ENCODE measurements around the gene STX16.

The STX16 gene

DNA sequence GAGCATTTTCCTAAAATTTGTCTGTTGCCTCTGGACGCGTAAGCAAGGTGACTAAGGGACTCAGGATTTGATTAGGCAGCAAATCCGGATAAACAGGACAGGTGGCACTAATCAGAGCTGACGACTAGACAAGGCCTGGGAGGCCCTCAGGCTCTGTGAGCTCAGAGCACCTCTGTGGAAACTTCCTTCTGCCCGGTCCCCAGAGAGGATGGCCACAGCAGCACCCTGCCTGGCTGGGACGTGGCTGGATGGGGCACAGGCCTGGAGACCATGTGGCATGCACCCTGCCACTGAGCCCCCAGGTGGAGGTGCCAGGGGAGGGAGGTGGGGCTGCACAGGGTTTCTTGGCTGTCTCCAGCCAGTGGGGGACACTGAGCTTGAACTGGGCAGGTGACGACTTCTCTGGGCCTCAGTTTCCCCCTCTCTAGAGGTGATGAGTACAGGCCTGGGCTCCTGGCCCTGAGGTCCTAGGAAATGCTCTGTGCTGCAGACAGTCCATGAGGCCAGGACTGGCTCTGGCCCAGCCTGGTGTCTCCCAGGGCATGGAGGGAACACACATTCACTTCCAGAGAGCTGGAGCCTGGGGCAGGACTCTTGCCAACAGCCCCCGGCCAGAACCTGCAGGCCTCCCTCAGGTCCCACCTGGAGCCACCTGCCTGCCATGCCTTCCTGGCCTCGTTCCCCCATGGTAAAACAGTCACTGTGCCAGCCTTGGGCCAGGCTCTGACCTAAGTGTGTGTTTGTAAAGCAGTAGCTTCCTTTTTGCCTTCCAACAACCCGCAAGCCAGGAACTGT, 39.6 kb upstream of the STX16 start:
- no peaks in the 10 kb centered on the region for H3K36me3 ChIP-seq (ENCODE audit: control insufficient read depth in 1 of 2, insufficient read depth in 2 of 2, low read length in 2 of 2)
- H3K27ac ChIP-seq (ENCODE audit: low read length): no peak overlapping the region
- H3K4me3 ChIP-seq (ENCODE audit: low read depth in 1 of 2, low read length in 2 of 2): no peak overlapping the region
- peaks cover 0 to 6% of the 10 kb centered on the region in 2 donors for H3K4me1 ChIP-seq (ENCODE audit: control insufficient read depth in 1 of 2, insufficient read depth in 2 of 2, low read length in 2 of 2)
- H3K9me3 ChIP-seq (ENCODE audit: control insufficient read depth in 1 of 2, low read length in 2 of 2): no peaks in the 10 kb centered on the region
- no peaks in the 10 kb centered on the region for H3K27me3 ChIP-seq (ENCODE audit: low read depth, low read length)

DNA sequence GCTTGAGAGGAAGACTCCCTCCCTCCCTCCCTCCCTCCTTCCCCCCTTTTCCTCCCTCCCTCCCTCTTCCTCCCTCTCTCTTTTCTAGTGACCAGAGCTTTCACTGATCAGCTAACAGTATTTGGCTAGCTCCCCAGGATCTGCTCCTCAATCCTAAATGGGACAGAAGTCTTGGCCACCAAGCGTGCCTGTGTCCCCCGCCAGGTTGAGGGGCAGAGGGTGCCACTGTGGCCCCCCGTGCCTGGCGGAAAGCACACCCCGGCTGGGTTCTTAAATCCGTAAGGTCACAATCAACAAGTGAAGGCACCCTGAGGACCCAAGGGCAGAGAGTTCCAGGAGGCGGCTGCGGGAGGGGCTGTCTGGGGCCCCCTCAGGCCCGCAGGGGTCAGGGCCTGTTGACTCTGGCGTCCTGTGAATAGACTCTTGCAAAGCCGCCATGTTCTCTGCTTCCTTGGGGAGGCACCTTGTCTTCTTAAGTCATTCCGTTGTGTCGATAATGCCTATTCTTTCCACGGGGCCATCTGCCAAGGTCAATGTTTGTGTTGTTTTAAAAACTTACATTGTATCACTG, 38.9 kb upstream of the STX16 start:
- Histone ChIP-seq H3K4me1 (ENCODE audit: control insufficient read depth in 1 of 2, insufficient read depth in 2 of 2, low read length in 2 of 2) (peaks cover 0 to 6% of the 10 kb centered on the region in 2 donors), H3K9me3 (ENCODE audit: control insufficient read depth in 1 of 2, low read length in 2 of 2) (peaks cover 0 to 3% of the 10 kb centered on the region in 2 donors), H3K27me3 (ENCODE audit: low read depth, low read length) (no peaks in the 10 kb centered on the region), H3K27ac (ENCODE audit: low read length) (no peak overlapping the region), H3K36me3 (ENCODE audit: control insufficient read depth in 1 of 2, insufficient read depth in 2 of 2, low read length in 2 of 2) (no peaks in the 10 kb centered on the region), H3K4me3 (ENCODE audit: low read depth in 1 of 2, low read length in 2 of 2) (no peak overlapping the region)

DNA sequence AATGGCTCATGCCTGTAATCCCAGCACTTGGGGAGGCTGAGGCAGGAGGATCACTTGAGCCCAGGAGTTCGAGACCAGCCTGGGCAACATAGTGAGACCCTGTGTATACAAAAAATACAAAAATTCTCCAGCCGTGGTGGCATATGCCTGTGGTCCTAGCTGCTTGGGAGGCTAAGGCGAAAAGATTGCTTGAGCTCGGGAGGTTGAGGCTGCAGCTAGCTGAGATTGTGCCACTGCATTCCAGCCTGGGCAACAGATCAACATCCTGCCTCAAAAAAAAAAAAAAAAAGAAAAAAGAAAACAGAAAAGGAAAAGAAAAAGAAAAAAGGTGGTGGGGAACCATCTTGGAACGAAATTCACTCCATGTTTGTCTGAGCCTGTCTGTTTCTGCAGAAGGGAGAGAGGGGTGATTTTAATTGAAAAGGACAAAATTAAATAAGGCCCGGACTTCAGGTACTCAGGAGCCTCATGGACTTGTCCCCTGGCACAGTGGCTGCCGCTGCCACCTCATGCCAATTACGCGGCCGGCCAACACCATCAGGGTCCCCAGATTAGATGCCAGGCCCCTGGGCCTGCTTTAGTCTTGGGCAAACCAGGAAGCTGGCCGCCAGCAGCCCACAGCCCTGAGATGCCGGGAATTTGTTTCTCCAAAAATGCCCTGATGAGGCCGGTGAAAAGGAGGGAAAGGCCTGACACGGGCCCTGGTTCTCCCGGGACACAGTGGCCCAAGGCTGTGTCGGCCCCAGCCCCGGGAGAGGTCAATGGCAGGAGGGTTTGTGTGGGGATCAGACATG, 37.8 kb upstream of the STX16 start:
- H3K27ac ChIP-seq (ENCODE audit: low read length): no peak overlapping the region
- H3K9me3 ChIP-seq (ENCODE audit: control insufficient read depth in 1 of 2, low read length in 2 of 2): peaks cover 0 to 3% of the 10 kb centered on the region in 2 donors
- no peaks in the 10 kb centered on the region for H3K27me3 ChIP-seq (ENCODE audit: low read depth, low read length)
- H3K4me1 ChIP-seq (ENCODE audit: control insufficient read depth in 1 of 2, insufficient read depth in 2 of 2, low read length in 2 of 2): peaks cover 0 to 6% of the 10 kb centered on the region in 2 donors
- H3K4me3 ChIP-seq (ENCODE audit: low read depth in 1 of 2, low read length in 2 of 2): no peak overlapping the region
- no peaks in the 10 kb centered on the region for H3K36me3 ChIP-seq (ENCODE audit: control insufficient read depth in 1 of 2, insufficient read depth in 2 of 2, low read length in 2 of 2)

DNA sequence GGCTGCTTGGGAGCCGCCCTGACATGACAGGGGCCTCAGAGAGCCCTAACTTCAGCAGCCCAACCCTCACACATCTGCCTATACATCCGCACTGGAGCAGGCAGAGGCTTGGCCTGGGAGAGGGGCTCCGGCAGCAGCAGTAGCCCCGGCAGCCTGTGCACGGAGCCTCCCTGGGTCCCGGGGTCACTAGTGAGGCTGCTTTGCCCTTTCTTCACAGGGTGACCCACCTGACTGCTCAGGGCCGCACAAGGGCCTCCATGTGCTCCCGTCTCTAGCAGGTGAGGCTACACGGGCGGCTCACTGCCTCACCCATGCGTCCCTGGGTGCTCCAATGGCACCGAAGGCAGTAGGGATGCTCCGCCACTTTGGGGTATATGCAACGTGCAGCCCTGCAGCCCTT, 36.7 kb upstream of the STX16 start:
- no peaks in the 10 kb centered on the region for H3K36me3 ChIP-seq (ENCODE audit: control insufficient read depth in 1 of 2, insufficient read depth in 2 of 2, low read length in 2 of 2)
- no peak overlapping the region for H3K27ac ChIP-seq (ENCODE audit: low read length)
- peaks cover 0 to 3% of the 10 kb centered on the region in 2 donors for H3K9me3 ChIP-seq (ENCODE audit: control insufficient read depth in 1 of 2, low read length in 2 of 2)
- peaks cover 0 to 6% of the 10 kb centered on the region in 2 donors for H3K4me1 ChIP-seq (ENCODE audit: control insufficient read depth in 1 of 2, insufficient read depth in 2 of 2, low read length in 2 of 2)
- no peaks in the 10 kb centered on the region for H3K27me3 ChIP-seq (ENCODE audit: low read depth, low read length)
- no peak overlapping the region for H3K4me3 ChIP-seq (ENCODE audit: low read depth in 1 of 2, low read length in 2 of 2)

DNA sequence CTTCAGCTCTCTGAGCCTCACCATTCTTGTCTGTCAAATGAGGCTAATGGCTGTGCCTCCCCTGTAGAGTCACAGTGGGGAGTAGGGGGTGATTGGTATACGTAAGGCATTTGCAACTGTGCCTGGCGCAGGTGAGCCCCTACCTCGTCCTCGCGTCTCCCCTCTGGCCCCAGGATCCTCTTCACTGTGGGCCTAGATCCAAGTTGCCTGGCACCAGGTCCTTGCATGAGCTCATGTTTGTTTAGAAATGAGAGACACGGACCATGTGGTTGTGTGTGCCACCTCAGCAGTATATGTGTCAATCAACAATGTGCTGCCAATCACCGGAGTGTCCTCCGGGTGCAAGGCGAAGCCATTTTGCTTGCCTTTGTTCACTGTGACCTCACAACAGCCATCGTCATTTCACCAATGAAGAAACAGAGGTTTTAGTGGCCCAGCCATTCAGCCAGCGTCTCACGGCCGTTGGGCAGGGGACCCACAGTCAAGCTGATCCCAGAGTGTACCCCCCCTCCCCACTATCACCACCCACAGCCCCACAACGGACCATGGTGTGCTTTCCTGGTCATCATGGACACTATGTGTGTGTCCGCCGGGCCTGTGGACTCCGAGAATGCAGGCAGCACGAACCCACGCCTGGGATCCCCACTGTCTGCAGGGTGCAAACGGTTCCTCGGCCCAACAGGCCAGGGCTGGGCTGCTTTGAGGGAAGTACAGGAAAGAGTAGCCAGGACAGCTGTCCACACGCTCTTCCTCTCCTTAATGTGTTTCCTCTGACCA, 35.9 kb upstream of the STX16 start:
- no peaks in the 10 kb centered on the region for H3K27me3 ChIP-seq (ENCODE audit: low read depth, low read length)
- H3K36me3 ChIP-seq (ENCODE audit: control insufficient read depth in 1 of 2, insufficient read depth in 2 of 2, low read length in 2 of 2): no peaks in the 10 kb centered on the region
- no peak overlapping the region for H3K4me3 ChIP-seq (ENCODE audit: low read depth in 1 of 2, low read length in 2 of 2)
- H3K4me1 ChIP-seq (ENCODE audit: control insufficient read depth in 1 of 2, insufficient read depth in 2 of 2, low read length in 2 of 2): peaks cover 0 to 6% of the 10 kb centered on the region in 2 donors
- H3K27ac ChIP-seq (ENCODE audit: low read length): no peak overlapping the region
- H3K9me3 ChIP-seq (ENCODE audit: control insufficient read depth in 1 of 2, low read length in 2 of 2): peaks cover 0 to 3% of the 10 kb centered on the region in 2 donors

DNA sequence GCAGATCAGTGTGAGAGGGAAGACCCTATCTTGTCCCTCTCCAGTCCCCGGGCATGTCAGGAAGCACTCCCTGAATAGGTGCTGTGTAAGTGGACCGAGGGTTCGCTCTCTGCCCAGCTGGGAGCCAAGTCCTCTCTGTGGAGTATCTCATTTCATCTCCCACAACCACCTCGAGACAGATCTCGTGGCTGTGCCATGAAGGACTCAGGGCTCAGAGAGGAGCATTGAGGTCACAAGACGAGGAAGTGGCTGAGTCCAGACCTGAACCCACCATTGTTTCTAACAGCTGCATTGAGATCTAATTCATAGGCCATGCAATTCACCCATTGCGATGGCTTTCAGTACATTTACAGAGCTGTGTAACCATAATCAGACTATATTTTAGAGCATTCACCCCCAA, 34.7 kb upstream of the STX16 start:
- peaks cover 0 to 3% of the 10 kb centered on the region in 2 donors for H3K4me1 ChIP-seq (ENCODE audit: control insufficient read depth in 1 of 2, insufficient read depth in 2 of 2, low read length in 2 of 2)
- H3K9me3 ChIP-seq (ENCODE audit: control insufficient read depth in 1 of 2, low read length in 2 of 2): peaks cover 0 to 3% of the 10 kb centered on the region in 2 donors
- H3K27ac ChIP-seq (ENCODE audit: low read length): no peak overlapping the region
- H3K36me3 ChIP-seq (ENCODE audit: control insufficient read depth in 1 of 2, insufficient read depth in 2 of 2, low read length in 2 of 2): no peaks in the 10 kb centered on the region
- no peaks in the 10 kb centered on the region for H3K27me3 ChIP-seq (ENCODE audit: low read depth, low read length)
- H3K4me3 ChIP-seq (ENCODE audit: low read depth in 1 of 2, low read length in 2 of 2): no peak overlapping the region

DNA sequence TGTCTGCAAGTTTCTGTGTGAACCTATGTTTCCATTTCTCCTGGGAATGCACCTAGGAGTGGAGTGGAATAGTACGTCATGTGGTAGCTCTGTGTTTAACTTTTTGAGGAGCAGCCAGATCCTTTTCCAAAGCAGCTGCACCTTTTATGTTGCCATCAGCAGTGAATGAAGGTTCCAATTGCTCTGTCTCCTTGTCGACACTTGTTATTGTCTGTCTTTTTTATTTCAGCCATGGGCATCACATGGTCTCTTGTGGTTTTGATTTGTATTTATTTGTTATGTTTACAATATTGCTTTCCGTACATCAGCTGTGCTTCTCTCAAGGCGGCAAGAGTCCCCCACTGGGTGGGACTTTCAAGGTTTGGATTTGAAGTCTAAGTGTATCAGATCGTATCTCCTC, 33.9 kb upstream of the STX16 start:
- no peaks in the 10 kb centered on the region for H3K27me3 ChIP-seq (ENCODE audit: low read depth, low read length)
- H3K9me3 ChIP-seq (ENCODE audit: control insufficient read depth in 1 of 2, low read length in 2 of 2): peaks cover 0 to 3% of the 10 kb centered on the region in 2 donors
- H3K36me3 ChIP-seq (ENCODE audit: control insufficient read depth in 1 of 2, insufficient read depth in 2 of 2, low read length in 2 of 2): no peaks in the 10 kb centered on the region
- no peak overlapping the region for H3K4me3 ChIP-seq (ENCODE audit: low read depth in 1 of 2, low read length in 2 of 2)
- H3K4me1 ChIP-seq (ENCODE audit: control insufficient read depth in 1 of 2, insufficient read depth in 2 of 2, low read length in 2 of 2): no peaks in the 10 kb centered on the region
- no peak overlapping the region for H3K27ac ChIP-seq (ENCODE audit: low read length)

DNA sequence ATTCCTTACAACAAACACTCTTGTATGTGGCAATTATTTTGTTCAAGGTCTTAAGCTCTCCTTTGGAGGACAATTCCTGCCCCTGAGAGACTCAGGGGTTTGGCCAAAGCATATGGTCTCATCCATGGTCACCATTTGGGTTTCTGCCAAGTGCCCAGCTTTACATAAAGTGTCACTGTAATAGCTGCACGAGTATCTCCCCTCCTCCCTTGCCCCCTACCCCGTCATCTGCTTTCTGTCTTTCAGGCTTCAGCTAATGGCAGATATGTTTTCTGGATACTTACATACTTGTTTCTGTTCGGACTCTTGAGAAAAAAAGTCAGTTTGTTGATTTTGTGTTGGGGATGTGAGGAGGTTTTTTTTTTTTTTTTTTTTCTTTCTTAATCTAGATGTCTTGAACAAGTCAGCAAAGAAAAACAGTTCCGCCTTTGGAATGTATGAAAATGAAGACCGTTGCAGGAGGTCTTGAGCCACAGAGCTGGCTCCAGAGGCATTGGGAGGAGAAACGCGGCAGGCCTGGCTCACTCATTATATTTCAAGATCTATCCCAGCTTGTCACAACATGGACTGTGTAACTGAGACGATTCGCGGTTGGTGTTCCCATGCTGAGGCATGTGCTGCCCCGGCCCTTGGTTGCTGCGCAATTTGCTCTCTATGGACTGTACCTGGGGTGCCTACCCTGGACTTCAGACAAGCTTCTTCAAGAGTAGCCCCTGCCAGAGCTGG, 32.6 kb upstream of the STX16 start:
- H3K9me3 ChIP-seq (ENCODE audit: control insufficient read depth in 1 of 2, low read length in 2 of 2): peaks cover 0 to 3% of the 10 kb centered on the region in 2 donors
- H3K27ac ChIP-seq (ENCODE audit: low read length): no peak overlapping the region
- no peaks in the 10 kb centered on the region for H3K36me3 ChIP-seq (ENCODE audit: control insufficient read depth in 1 of 2, insufficient read depth in 2 of 2, low read length in 2 of 2)
- H3K4me3 ChIP-seq (ENCODE audit: low read depth in 1 of 2, low read length in 2 of 2): no peak overlapping the region
- H3K4me1 ChIP-seq (ENCODE audit: control insufficient read depth in 1 of 2, insufficient read depth in 2 of 2, low read length in 2 of 2): no peaks in the 10 kb centered on the region
- H3K27me3 ChIP-seq (ENCODE audit: low read depth, low read length): no peaks in the 10 kb centered on the region

DNA sequence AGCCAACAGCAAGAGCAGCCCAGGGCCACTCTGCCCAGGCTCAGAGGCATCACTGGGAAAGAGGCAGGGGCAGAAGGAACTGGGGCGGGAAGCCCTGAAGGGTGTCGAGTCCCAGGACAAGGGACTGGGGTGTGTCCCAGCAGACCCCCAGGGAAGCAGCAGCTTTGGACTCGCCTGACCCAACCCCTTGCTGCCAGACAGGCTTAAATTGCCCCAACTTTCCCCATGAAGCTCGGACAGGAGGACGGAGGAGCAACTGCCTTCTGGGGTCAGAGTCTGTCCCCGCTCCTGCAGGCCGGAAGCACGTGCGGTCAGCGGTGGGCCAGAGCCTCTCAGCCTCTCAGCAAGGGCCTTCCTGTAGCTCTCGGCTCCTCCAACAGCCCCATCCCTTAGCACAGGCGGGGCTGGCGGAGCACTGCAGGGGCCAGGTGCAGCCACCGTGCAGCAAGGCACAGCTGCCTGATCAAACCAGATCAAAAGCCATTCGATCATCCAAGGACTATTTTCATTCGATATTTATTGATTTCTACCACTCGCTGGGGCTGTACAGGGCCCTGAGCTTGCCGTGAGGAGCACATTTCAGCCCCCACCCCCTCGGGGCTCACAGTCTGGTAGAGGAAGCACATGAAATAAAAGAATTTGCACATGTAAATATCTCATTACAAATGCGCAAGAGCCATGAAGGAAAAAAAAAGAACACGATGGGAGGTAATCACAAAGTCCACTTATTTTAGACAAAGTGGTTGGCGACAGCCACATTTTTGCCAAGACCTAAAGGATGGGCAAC, 31.8 kb upstream of the STX16 start:
- Histone ChIP-seq H3K27ac (ENCODE audit: low read length) (no peak overlapping the region), H3K4me1 (ENCODE audit: control insufficient read depth in 1 of 2, insufficient read depth in 2 of 2, low read length in 2 of 2) (no peaks in the 10 kb centered on the region), H3K36me3 (ENCODE audit: control insufficient read depth in 1 of 2, insufficient read depth in 2 of 2, low read length in 2 of 2) (no peaks in the 10 kb centered on the region), H3K27me3 (ENCODE audit: low read depth, low read length) (no peaks in the 10 kb centered on the region), H3K4me3 (ENCODE audit: low read depth in 1 of 2, low read length in 2 of 2) (no peak overlapping the region), H3K9me3 (ENCODE audit: control insufficient read depth in 1 of 2, low read length in 2 of 2) (peaks cover 0 to 3% of the 10 kb centered on the region in 2 donors)

DNA sequence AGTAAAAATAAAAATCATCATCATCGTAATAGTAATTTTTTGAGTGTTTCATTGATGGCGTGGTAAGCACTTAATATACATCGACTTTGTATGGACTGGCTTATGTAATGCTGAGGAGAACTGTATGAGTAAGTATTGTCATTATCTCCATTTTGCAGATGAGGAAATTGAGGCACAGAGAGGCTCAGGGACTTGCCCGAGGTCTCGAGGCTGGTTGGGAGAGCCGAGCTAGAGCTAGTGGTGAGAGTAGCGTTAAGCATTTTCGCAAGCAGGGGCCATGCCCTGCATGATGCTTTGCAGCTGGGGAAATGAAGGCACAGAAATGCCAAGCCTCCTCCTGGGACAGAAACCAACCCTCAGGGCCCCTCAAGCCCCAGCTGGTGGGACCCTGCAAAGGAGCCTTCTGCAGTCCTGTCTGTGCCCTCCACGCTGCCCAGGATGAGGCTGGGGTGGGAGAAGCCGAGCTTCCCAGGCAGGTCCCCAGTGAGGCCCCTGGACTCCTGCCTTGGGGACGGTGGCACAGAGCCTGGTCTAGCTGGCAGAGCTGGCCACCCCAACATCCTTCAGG, 31.1 kb upstream of the STX16 start:
- H3K27ac ChIP-seq (ENCODE audit: low read length): no peak overlapping the region
- H3K4me1 ChIP-seq (ENCODE audit: control insufficient read depth in 1 of 2, insufficient read depth in 2 of 2, low read length in 2 of 2): no peaks in the 10 kb centered on the region
- H3K36me3 ChIP-seq (ENCODE audit: control insufficient read depth in 1 of 2, insufficient read depth in 2 of 2, low read length in 2 of 2): no peaks in the 10 kb centered on the region
- H3K27me3 ChIP-seq (ENCODE audit: low read depth, low read length): no peaks in the 10 kb centered on the region
- peaks cover 0 to 3% of the 10 kb centered on the region in 2 donors for H3K9me3 ChIP-seq (ENCODE audit: control insufficient read depth in 1 of 2, low read length in 2 of 2)
- no peak overlapping the region for H3K4me3 ChIP-seq (ENCODE audit: low read depth in 1 of 2, low read length in 2 of 2)

All from muscle layer of duodenum (tissue), 2 donors.